ENCODE results near the gene SEC22A. TPM values are rescaled to one million over a fixed set of nuclear protein-coding genes. Genes with fewer than 3 reads are reported as not detected.

SEC22A gene, protein sequence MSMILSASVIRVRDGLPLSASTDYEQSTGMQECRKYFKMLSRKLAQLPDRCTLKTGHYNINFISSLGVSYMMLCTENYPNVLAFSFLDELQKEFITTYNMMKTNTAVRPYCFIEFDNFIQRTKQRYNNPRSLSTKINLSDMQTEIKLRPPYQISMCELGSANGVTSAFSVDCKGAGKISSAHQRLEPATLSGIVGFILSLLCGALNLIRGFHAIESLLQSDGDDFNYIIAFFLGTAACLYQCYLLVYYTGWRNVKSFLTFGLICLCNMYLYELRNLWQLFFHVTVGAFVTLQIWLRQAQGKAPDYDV
- polyA plus RNA-seq (ENCODE audit: insufficient read length in 3 of 3) = 10 to 100 TPM; 24.9 to 27.0 (median 26.2) TPM

DNA sequence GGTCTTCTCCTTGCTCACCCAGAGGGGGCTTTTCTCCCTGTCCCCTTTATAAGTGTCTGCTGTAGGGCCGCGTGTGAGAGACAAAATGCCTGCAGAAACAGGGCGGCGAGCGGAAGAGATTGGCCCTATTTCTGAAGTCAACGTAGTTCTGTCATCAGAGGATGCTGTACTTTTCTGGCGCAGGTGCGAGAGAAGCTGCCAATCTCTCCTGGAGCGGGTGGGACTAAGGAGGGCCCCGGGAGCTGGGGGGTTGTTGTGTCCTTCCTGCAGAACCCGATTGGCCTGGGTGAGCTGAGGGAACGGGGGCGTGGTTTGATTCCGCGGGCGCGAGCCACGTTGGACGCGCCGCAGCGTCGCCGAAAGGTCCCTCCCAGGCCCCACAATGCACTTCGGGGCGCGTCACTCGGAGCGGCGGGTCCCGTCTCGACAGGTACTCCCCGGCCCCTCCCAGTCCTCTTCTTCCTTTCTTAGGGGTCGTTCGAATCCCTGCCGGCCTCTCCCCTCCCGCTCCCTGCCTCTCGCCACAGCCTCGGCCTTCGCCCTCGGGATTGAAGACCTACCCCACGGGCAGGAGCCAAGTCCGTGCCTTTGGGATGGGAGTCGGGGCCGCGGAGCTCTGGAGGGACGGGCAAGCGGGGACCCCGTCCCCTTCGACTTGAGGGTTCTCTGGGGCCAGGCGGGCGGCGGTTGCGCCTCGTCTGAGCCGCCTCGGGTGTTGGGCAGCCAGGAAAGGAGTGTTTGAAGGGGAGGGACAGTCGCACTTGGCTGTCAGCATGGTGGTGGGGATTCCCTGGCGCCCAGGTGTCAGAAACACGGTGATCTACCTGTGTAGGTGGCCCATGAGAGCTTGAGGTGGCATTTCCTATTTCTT is at the start of gene SEC22A:
SEC22A (plus strand) TSS at position 387 of the 871 bp plus-strand sequence. CDS start 7,275 bp downstream, outside the sequence.
- peak; percentile 80 to 90 (median 84) for DNase-seq (ENCODE audit: low read depth in 3 of 3, low spot score in 2 of 3)

DNA sequence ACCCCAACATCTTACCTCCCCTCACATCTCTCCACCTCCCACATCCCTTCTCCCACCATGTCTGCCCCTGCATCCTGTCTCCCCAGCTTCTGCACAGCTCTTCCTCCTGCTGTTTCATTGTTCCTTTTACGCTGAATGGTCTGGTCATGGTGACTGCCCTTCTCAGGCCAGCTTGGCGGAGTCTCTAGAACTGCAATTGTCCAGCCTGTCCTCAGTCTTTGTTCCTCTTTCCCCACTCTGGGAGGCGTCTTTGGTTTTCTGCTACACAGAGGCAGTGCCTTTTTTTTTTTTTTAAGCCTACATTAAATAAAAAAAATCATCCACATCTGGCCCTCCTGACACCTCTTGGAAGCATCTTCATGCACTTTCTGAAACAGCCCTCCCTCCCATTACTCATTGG is 49.1 kb upstream of the SEC22A start:
- no peak for DNase-seq (ENCODE audit: low read depth in 3 of 3, low spot score in 2 of 3)

DNA sequence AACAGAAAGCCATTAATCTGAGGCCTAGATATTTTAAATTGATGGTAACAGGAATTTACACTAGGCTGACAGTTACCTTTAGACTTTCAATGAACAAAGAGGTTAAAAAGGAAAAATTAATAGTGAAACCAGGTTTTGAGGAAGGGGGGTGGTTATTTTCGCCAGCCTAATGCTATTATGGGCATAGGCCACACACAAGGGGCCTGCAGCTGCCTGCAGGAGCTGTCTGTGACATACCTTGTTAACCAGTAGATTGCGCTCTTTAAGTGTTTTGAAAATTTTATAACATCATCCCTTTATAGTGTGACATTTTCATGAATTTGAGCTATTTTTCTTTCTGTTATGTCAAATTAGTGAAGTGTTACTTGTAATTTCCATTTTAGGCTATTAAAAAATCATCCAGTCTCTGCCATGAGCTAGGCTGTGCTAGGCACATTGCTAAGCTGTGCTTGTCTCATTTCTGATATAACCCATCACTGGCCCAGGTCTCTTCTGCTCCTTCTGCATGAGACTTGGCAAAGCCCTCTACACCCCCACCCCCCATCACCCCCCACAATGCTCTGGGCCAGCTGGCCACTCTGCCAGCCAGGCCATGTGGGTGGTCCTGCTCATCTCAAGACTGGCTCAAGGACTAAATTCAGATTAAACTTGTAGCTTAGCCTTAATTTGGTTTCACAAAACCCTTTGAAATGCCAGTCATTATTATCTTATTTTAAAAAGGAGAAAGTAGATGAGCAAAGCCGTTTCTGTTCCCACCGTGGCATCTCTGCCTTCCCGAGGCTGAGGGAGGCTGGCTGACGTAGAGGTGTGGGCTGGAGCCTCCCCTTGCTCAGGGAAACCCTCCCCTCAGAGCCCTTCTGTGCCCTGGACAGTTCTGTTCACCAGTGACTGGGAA is 48.4 kb upstream of the SEC22A start:
- DNase-seq (ENCODE audit: low read depth in 3 of 3, low spot score in 2 of 3) = no peak

DNA sequence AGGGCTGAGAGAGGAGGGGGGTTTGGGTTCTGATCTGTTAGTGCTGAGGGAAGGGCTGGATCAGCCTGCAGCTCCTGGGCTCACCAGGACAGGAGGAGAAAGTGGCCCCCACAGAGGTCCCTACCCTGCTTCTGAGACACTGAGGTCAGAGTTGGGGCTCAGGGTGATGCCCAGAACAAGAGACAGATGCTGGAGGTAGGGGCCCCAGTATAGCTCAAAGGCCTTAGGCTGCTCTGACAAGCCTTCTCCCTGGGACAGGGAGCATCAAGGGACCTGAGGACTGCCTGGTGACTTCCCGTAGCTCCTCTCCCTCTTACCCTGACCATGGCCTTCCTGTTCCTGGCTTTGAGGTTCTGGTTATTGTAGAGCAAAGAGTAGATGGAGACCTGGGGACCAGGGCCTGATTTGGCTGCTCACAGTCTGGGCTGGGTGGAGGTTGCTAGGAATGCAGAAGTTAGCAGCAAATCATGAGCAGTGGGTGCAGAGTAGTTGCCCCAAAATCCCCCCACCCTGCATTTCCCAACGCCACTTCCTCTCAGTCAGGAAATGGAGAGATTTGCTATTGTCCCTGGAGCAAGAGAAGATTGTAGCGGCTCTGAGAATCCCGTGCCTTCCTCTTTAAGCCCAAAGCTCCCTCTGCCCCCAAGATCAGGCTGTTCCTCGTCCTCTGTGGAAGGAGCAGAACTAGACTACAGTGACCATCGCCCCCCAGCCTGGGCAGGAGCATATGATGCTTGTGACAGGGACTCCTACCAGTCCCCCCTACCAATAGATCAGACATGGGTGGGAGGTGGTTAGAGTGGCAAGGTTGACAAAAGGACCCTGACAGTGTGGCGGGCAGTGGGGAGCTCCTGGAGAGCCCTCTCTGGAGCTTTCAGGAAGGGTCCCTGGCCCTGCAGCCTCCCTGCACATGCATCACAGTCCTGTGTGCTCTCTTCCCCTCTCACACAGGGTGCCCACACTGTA is 47.4 kb upstream of the SEC22A start:
- DNase-seq (ENCODE audit: low read depth in 3 of 3, low spot score in 2 of 3) = no peak

DNA sequence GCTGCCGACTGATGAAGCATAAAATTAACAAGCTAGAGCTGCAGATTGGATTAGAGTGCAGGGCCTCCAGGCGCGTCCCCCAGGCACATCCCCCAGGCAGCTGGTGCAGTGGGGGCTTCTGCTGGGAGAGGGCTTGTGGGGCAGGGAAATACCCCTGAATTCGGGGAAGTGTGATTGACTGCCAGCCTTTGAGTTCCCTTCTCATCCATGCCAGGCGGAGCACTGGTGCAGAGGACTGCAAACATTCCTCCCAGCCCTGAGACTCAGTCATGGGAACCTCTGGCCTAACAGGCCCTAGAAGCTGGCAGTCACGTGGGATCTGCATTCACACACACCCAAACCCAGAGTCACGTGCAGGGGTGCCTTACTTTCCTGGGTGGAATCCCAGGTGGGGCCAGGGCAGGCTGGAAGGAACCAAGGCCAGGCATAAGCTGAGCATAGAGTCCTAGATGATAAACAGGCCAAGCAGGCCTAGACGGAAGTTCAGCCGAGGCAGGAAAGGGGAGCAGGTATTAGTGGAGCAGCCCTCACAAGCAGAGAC is 46.2 kb upstream of the SEC22A start:
- peak in 1 of 3 donors; percentile 38 for DNase-seq (ENCODE audit: low read depth in 3 of 3, low spot score in 2 of 3)

DNA sequence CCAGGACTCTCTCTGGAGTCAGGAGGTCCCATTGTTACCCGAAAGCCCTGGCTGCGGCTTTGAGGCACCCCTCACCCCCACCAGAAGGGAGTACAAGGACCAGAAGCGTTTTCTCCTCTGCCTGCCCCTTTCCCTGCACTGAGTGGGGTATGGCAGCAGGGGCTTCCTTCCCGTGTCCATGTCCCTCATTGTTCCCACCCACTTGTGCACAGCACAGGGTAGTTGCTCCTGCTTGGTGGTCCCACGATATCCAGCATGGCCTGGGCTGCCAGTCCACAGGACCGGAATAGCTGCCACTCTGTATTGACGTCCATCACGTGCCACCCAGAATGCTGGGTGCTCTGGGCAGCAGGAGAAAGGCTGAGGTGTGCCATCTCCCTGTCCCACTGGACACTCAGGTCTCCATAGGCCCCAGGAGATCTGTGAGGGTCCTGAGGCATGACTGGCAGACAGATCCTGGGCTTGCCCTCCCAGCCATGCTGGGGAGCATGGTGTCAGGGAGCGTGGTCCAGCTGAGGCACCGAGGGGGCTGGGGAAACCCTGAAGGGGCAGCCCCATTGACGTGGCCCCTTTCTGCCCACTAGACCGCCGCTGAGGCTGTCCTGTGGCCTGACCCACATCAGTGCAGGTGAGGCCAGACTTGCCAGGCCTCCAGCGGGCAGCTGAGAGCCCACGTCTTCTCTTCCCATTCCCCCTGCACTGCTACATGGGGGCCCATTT is 45.3 kb upstream of the SEC22A start:
- no peak for DNase-seq (ENCODE audit: low read depth in 3 of 3, low spot score in 2 of 3)

DNA sequence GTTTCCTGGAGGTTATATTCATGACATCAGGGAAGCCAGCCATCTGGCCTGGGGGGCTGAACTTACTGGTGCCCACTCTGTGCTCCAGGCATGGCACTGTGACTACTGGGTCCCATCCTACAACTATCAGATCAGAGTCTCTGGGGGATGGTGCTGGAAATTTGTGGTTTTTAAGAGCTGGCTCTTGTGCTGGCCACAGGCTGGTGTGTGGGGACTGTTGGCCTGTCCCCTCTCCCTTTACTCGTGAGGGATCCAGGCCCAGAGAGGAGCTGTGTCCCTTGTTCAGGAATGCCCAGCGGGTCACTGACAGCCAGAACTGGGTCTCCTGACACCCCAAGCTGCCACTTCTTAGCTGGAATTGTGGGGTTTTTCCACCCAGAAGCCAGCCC is 44.5 kb upstream of the SEC22A start:
- no peak for DNase-seq (ENCODE audit: low read depth in 3 of 3, low spot score in 2 of 3)

DNA sequence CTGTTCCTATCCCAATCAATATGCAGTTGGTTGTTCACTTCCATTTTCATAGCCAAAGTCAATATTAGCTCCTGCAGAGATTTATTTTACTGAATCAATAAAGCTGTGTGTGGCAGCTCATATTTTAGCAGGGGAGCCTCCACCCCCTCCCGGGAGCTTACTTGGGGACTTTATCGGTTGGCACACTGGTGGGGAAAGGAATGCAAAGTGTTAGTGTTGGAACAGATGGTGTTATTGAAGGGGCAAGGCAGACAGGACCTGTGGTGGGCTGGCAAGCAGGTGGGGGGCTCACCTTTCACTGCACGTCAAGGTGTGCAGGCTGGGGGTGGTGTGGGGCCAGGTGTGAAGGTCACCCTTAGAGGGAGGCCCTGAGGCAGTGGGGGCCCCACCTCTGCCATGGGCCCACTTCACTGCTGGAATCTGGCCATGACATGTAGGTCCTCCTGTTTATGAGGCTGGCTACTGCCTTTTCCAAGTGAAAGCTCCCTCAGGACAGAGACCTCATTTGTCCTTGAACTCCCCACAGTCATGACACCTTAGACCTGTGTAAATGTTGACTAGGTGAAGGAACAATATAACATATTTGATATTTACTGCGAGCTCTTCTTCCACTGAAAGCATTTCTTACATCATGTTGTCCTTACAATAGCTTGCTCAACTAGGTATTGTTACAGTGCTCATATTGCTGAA is 44.0 kb upstream of the SEC22A start:
- no peak for DNase-seq (ENCODE audit: low read depth in 3 of 3, low spot score in 2 of 3)

DNA sequence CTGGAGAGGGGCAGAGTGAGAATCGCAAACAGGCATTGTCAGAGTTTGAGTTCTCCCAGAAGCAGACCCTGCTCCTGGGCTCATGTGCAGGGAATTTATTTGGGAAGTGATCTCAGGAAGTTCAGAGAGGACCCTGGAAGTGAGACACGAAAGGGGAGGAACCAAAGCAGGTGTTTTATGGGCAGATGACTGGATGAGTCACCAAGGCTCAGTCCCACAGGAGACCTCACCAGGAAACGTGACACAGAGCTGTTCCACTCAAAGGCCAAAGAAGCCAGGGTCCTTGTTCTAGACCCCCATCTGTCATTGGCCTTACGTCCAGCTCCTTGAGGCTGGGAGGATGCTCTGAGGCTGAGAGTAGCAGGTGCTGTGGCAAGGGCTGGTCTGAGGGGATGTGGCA is 43.4 kb upstream of the SEC22A start:
- DNase-seq (ENCODE audit: low read depth in 3 of 3, low spot score in 2 of 3) = no peak

DNA sequence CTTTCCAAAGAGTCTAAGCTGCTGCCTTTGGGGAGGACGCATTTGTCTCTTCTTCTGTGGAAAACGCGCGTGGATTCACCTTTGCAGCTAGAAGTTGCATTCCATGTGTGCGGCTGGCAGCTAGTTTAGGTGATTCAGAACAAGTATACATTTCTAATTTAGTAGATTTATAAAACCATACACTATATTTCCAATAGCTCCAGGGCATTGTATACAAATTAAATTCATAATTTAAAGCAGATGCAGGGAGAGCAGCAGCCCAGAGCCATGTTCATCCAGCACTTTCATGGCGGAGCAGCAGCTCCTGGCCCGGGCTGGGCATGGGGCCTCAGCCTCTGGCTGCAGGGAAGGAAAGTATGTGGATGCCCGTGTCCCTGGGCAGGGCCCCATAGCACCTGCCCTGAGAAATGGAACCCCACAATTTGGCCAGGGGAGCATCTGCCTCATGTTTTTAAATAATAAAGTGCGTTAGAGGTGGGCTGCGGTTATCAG is 42.8 kb upstream of the SEC22A start:
- no peak for DNase-seq (ENCODE audit: low read depth in 3 of 3, low spot score in 2 of 3)

DNA sequence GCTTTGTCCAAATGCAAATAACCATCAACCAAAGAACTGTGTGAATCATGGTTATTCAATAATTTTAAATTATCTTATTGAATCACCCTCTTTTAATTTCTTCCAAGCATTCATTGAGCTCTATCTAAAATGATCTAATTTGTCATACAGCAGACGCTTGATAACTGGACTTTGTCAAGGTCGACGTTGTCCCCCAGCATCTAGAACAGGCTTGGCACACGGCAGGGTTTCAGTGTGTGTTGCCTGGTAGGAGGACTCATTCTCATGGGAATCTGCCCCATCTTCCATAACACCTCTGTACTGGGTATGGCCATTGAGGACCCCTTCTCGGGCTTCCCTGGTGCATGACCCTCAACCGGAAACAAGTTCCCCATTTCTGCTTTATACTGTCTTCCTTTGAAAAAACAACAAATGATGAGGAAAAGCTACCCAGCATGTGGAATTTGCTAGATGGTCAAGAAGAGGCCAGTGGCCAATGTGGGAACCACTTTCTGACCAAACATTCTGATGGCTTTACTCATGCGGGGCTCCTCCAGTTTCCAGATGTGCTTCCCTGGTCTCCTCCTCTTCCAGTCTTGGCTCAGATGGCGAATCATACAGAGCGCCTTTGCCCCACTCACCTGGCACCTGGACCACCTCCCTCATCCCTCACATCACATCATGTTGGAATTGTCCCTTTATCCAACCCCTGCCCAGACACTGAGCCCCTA is 41.7 kb upstream of the SEC22A start:
- no peak for DNase-seq (ENCODE audit: low read depth in 3 of 3, low spot score in 2 of 3)

DNA sequence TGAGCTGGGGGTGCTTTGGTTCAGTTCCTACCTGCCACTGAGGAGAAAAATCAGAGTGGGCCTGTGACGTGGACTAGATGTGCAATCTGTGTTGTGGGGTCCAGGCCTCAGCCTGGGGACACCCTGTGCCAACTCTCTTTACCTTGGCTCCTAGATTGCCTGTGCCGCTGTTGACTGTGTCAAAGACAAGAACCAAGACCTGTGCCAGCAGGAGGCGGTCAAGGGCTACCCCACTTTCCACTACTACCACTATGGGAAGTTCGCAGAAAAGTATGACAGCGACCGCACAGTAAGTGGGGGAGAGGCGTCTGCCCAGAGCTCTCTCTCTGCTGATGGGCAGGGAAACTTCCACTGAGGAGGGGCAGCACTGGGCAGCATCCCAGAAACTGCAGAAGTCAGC is 40.6 kb upstream of the SEC22A start:
- no peak for DNase-seq (ENCODE audit: low read depth in 3 of 3, low spot score in 2 of 3)

DNA sequence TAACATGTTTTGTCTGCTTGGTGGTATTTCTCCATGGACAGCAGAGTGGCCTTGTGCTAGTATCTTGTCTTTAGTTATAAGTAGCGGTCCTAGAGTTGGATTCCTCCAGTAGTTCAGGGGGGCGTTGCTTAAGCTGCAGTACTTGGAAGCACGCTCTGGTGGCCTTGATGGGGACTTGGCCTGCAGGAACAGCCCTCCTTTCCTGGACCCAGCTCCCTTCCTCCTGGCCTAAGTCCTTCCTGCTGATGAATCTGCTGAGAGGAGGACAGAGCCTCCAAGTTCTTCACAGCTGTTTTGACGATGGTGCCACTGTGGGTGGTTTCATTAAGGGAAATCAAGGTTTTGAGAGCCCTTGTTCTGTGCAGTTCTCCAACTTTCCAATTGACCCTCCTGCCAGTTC is 38.6 kb upstream of the SEC22A start:
- DNase-seq (ENCODE audit: low read depth in 3 of 3, low spot score in 2 of 3) = no peak

DNA sequence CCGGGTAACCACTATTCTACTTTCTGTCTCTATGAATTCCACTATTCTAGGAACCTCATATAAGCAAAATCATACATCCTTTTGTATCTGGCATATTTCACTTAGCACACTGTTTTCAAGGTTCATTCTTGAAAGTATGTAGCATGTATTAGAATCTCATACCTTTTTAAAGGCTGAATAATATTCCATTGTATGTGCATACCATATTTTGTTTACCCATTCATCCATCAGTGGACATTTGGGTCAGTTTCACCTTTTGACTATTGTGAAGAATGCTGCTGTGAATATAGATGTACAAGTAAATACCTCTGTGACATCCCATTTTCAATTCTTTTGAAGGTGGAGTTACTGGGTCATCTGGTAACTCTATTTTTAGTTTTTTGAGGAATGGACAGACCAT is 36.6 kb upstream of the SEC22A start:
- no peak for DNase-seq (ENCODE audit: low read depth in 3 of 3, low spot score in 2 of 3)

DNA sequence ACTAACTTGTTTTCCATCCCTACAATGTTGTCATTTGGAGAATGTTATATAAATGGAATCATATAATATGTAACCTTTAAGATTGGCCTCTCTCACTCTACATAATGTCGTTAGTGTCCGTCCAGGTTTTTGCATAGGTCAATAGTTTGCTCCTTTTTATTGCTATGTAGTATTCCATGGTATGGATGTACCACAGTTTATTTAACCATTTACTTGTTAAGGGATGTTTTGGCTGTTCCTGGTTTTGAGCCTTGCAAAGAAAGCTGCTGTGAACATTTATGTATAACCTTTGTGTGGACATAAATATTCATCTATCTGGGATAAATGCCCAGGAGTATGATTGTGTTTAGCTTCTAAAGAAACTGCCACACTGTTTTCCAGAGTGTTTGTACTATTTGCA is 34.1 kb upstream of the SEC22A start:
- DNase-seq (ENCODE audit: low read depth in 3 of 3, low spot score in 2 of 3) = no peak

DNA sequence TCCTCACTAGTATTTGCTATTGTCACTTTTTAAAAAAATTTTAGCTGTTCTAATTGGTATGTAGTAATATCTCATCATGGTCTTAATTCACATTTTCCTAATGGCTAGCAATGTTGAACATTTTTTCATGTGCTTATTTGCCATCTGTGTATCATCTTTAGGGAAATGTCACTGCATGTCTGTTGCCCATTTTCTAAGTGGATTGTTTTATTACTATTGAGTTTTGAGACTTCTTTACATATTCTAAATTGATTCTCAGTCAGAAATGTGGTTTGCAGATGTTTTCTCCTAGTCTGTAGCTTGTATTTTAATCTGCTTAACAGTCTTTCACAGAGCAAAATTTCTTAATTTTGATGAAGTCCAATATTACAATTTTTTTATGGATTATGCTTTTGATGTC is 33.6 kb upstream of the SEC22A start:
- no peak for DNase-seq (ENCODE audit: low read depth in 3 of 3, low spot score in 2 of 3)

DNA sequence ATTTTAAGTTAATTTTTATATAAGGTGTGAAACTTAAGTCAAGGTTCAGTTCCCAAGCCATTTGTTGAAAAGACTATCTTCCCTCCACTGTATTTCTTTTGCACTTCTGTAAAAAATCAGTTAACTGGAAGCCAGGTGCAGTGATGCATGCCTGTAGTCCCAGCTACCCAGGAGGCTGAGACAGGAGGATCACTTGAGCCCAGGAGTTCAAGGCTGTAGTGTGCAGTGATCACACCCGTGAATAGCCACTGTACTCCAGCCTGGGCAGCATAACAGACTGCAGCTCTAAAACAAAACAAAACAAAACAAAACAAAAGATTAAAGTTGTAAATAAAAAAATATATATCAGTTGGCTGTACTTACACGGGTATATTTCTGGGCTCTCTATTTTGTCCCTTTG is 33.1 kb upstream of the SEC22A start:
- DNase-seq (ENCODE audit: low read depth in 3 of 3, low spot score in 2 of 3) = no peak
